Activated CD8-positive, alpha-beta memory T cell treated with anti-CD3 and anti-CD28 coated beads, Interleukin-2, amount 50 U/mL, for 1 hour (primary cell): ENCODE data around the gene PMFBP1.
"Not testable (repeated sequence)": the region's sequence is repeated elsewhere in the genome, so short reads cannot be mapped to it uniquely, and the experiment has no call there.

Experiments used
- DNase-seq: peaks from one replicate; pipeline ENCODE4 v3.0.0-alpha.2; 2020; ENCODE audit errors: extremely low read depth

PMFBP1 gene

GRCh38 chr16:72105978-72106377, 66.0 kb downstream of the PMFBP1 start:
- DNase-seq = no peak

- DNase-seq = no peak
Measured at GRCh38 chr16:72104905-72105304, 67.0 kb downstream of the PMFBP1 start.

- no peak for DNase-seq
Measured at GRCh38 chr16:72101195-72101594, 70.8 kb downstream of the PMFBP1 start.

- DNase-seq = no peak
Measured at GRCh38 chr16:72099377-72099818, 72.6 kb downstream of the PMFBP1 start.

DNA sequence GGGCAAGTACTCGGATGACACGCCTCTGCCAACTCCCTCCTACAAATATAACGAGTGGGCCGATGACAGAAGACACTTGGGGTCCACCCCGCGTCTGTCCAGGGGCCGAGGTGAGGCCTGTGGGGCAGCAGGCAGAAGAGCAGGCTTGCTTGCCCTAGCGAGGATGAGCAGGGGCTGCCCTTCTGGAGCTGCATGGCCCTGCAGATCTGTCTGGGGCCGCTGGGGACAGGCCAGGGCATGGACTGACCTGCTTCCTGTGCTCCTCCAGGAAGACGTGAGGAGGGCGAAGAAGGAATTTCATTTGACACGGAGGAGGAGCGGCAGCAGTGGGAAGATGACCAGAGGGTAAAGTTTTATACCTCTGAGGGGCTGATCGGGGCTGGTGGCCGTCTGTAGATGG, 73.0 kb downstream of the PMFBP1 start:
- no peak for DNase-seq

DNA sequence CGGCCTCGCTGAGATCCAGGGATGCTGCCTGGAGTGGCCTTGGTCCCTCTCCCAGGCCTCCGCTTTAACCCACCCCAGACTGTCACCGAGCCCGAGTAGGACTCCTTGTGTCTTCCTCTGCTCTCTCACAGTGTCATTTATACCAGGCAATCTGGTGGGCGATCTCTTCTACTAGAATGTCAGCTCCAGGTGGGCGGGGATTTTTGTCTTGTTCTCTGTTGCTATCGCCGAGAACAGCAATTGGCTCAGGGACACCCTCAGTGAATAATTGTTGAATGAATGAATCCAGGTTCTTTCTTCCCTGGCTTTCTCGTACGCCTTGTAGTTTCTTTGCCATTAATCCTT, 77.7 kb downstream of the PMFBP1 start:
- no peak for DNase-seq

DNA sequence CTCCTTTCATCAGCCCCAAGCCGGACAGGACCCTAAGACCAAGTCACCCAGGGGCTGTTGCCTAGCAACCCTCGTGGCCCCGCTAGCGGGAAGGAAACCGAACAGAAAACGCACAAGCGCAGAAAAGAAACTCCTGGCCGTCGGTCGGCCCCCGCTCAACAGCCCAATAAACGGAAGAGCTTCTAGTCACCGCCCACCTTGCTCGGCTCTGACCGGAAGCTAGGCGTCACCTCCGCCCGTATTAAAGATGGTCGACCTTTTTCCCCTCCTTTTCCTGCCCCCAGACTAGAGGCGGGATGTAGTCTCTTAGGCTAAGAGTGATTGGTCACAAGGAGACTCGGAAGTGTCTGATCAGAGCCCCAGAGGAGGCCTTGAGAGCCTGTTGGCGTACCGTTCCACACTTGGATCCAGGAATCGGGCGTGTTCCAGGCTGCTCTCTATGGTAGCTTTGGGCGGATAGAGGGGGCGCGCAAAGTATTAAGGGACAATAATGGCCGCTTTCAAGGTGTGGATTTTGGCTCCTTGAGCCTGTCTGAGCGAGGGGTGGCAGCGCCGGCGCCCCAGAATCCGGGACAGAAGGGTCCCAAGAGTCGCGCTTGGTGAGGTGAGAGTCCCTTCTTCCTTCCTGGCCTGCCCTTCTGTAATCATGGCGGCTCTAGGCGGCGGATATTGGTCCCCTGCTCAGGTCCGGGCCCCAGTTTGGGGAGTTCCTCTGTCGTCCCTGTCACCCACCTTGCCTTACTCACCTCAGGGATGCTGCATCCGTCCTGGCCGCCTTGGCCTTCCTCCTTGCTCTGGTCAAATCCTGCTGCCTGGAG, 78.3 kb downstream of the PMFBP1 start, which contains the start of the genes DHX38 and TXNL4B:
DHX38 (plus strand) TSS at position 400 of the 818 bp plus-strand sequence. CDS start 2,311 bp downstream, outside the sequence.
TXNL4B (minus strand) TSS at position 173 of the 818 bp plus-strand sequence. CDS start 2,871 bp downstream, outside the sequence.
- peak; percentile 79 for DNase-seq

DNA sequence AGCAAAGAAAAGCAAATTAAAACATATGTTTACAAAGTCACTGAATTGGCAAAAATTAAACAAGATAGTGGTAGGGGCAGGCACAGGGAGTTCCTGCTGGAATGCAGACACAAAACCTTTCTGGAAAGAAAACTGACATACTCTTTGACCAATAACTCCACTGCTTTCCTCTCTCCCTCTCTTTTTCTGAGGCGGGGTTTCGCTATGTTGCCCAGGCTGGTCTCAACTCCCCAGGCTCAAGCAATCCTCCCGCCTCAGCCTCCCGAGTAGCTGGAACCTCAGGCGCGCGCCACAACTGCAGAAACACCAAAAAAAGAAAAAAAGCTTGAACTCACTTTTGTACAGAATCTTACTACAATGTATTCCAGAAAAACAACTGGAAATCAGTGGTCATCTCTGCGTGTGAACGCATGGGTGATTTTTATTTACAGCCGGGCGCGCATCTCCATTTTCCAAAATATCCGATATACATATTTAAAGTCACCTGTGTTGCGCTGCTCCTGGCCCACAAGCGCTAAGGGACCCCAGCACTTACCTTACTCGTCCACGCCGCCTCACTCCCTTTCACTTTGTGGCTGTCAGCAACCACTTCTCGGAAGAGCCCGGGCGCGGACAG, 79.0 kb downstream of the PMFBP1 start:
- DNase-seq = no peak

GRCh38 chr16:72091217-72091616, 80.7 kb downstream of the PMFBP1 start:
- no peak for DNase-seq

DNA sequence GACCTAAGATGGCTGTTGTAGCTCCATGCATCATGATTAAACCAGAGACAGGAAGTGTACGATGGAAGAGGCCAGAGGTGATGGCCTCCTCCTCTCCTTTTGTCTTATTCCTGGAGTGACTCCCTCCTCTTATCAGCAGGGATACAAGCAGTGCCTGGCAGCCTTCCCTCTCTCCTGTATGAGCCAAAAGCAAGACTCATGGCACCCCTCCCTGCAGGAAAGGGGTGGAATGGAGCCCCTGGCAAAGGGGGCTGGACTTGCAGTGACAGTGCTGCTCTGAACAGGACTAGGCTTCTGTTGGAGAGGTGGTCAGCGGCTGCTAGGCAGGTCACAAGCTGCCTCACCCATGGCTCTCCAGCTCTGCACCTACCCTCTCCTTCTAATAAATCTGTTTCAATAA, 87.0 kb downstream of the PMFBP1 start:
- no peak for DNase-seq

- DNase-seq = no peak
Measured at GRCh38 chr16:72084445-72084844, 87.5 kb downstream of the PMFBP1 start.

- no peak for DNase-seq
Measured at GRCh38 chr16:72083778-72084404, 88.1 kb downstream of the PMFBP1 start.

DNA sequence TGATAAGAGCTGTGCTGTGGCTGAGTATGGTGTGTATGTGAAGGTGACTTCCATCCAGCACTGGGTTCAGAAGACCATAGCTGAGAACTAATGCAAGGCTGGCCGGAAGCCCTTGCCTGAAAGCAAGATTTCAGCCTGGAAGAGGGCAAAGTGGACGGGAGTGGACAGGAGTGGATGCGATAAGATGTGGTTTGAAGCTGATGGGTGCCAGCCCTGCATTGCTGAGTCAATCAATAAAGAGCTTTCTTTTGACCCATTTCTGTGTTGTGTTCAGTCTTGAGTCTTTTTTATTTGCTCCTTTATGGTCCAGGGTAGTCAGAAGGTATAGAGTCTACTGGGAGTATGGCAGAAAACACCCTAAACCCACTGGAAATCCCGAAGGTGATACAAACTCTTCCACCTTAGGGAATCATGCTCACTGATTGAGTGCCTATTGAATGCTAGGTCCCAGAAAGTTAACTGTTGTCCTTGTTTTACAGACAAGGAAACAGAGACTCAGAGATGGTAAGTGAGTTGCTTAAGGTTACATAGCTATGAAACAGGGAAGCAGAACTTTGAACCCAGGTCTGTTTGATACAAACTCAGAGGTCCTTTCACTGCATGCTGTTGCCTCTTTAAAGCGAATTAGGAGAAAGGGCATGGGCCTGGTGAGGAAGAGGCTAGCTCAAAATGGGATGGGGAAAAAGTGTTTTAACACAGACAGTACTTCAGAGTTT, 94.8 kb downstream of the PMFBP1 start:
- not testable (repeated sequence) for DNase-seq

- not testable (repeated sequence) for DNase-seq
Measured at GRCh38 chr16:72075067-72075466, 96.9 kb downstream of the PMFBP1 start.

DNA sequence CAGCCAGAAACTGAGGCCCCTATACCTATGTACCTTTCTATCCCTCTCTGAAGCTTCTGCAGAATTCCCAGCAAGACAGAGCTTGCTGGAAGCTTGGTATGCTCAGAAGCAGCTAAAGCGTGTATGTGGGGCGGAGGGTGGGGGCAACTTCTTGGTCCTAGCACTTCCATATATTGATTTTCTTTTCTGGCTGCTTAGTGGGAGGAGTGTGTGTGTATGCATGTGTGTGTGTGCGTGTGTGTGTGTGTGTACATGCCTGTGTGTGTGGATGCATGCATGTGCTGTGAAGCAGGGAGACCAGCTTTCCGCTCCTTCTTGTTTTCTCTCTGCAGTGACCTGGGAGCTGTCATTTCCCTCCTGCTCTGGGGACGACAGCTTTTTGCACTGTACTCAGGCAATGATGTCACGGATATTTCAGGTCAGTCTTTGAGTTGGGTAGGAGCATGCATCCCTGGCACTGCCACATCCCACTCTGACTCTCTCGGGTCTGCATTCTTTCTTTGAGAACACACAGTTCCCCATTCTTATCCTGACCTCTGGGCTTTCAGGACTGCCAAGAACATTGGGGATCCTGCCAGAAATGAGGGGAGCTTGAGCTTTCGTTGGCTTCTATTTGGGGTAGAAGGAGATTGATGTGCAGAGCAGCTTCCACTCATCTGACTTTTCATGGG, 98.3 kb downstream of the PMFBP1 start:
- DNase-seq = no peak

DNA sequence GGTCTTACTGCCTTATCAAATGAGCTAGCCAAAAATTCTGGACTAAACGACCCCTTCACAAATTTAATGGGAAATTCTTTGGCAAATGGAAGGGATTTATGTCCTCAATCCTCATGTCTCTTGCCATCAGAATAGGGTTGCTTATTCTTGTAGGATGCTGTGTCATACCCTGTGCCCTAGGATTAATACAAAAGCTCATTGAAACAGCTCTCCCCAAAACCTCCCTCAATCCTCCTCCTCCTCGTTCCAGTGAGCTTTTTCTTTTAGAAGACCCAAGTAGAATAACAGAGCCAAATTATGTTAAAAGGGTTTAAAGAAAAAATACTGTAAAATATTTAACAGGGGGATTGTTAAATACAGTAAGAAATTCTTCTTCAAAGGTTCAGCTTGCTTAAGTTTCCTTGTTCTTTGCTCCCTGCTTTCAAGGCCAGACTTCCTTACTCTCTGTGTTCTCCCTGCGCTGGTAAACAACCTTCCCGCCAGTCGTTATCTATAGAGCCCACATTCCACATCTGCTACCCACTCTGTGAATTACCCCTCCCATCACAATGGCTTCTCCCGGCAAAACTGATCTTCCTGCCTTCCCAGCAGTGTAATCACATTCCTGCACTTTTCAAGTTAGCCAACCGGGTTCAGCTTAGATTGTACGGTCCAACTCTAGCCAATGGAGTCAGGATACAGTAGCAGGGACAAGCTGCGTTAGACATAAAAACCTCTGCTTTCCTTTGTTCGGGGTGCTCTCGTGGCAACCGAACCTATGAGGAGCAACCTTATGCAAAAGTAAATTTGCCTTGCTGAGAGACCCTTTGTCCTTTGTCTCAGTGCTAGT, 99.2 kb downstream of the PMFBP1 start:
- no peak for DNase-seq
